Gastrocnemius medialis (tissue), 4 donors: ENCODE data around the gene RNF222. TPM values are rescaled to one million over a fixed set of nuclear protein-coding genes. Genes with fewer than 3 reads are reported as not detected.

Experiments used
- ATAC-seq, 2 donors: fragments of 150-250 bp; one replicate each; pipeline ENCODE4 v1.9.1; 2016
- DNase-seq, 2 donors: peaks; one replicate each; pipeline ENCODE4 v3.0.0-alpha.2; 2019
- H3K27ac ChIP-seq, 4 donors: fragments of 200-600 bp; sonication (generic); 1 replicate in 1 of 4; 2 replicates in 3 of 4; pipeline ENCODE4 v1.5.1; 2016 to 2018; ENCODE audit warnings: mild to moderate bottlenecking in 2 of 4, moderate library complexity in 1 of 4
- H3K27me3 ChIP-seq, 3 donors: fragments of 200-600 bp; sonication (generic) in 2 of 3; 1 replicate in 1 of 3; 2 replicates in 2 of 3; pipeline versions ENCODE4 v1.5.1 to v1.6.0; 2016 to 2019; ENCODE audit warnings: mild to moderate bottlenecking in 1 of 3, moderate library complexity in 1 of 3
- H3K36me3 ChIP-seq, 2 donors: fragments of 200-600 bp; sonication (generic) in 1 of 2; one replicate each; pipeline ENCODE4 v1.5.1; 2017 to 2018
- H3K4me1 ChIP-seq, 2 donors: fragments of 200-600 bp; sonication (generic) in 1 of 2; one replicate each; pipeline ENCODE4 v1.5.1; 2016 to 2017; ENCODE audit warnings: mild to moderate bottlenecking in 2 of 2
- H3K4me3 ChIP-seq, 4 donors: fragments of 200-600 bp; sonication (generic) in 3 of 4; 1 replicate in 1 of 4; 2 replicates in 3 of 4; pipeline ENCODE4 v1.5.1; 2016 to 2019; ENCODE audit warnings: mild to moderate bottlenecking in 2 of 4
- H3K9me3 ChIP-seq, 3 donors: fragments of 200-600 bp; sonication (generic) in 2 of 3; 1 replicate in 1 of 3; 2 replicates in 2 of 3; pipeline ENCODE4 v1.5.1; 2016 to 2019
- CTCF ChIP-seq, 5 experiments: fragments of 450-650 bp in 3 of 5; fragments of 200-600 bp in 2 of 5; sonication (generic) in 2 of 5; IDR thresholded peaks in 4 of 5; conservative IDR thresholded peaks in 1 of 5; 1 replicate in 4 of 5; 2 replicates in 1 of 5; pipeline ENCODE4 v1.5.1; 2016 to 2019; ENCODE audit warnings: antibody characterized with exemption in 5 of 5, mild to moderate bottlenecking in 3 of 5, moderate library complexity in 3 of 5
- POLR2A ChIP-seq, 2 donors: fragments of 450-650 bp; IDR thresholded peaks; one replicate each; pipeline ENCODE4 v1.6.1; 2017; ENCODE audit warnings: antibody characterized with exemption in 2 of 2, mild to moderate bottlenecking in 2 of 2, moderate library complexity in 2 of 2
- in situ Hi-C, 4 donors: fragments of 200-750 bp; cut with MboI; loops; one replicate each; pipeline versions ENCODE4 v1.15.0 to v1.8.0; 2017; ENCODE audit warnings: low sequenced_read_pairs in 4 of 4
- intact Hi-C: fragments of 100-400 bp; cut with DNase I; formaldehyde crosslinking; loops from one replicate; pipeline ENCODE4 v1.15.1; 2023; ENCODE audit warnings: low total_unique reads
- total RNA-seq, 4 donors: library from RNA; depleted of rRNA; stranded (reverse); fragments of >200 nt; gene quantifications; one replicate each; pipeline versions ENCODE4 v1.1.0 to v1.2.3, GENCODE V29; 2016

RNF222 gene
- total RNA-seq, 4 donors from 2014 or later, result not detected

GRCh38 chr17:8345951-8346665, 51.5 kb downstream of the RNF222 start:
- in situ Hi-C loops (no loop called here), intact Hi-C loops (no loop called here)
- Histone ChIP-seq H3K4me3 (no peak overlapping the region), H3K27ac (no peak overlapping the region), H3K27me3 (peaks cover 0 to 3% (median 3%) of the 10 kb centered on the region in 3 donors), H3K9me3 (no peaks in the 10 kb centered on the region), H3K36me3 (no peaks in the 10 kb centered on the region), H3K4me1 (no peaks in the 10 kb centered on the region)
- ATAC-seq, result no peak
- no peak for DNase-seq
- TF ChIP-seq POLR2A (IDR thresholded peaks at IDR 0.05), result no peak
- no peak for TF ChIP-seq CTCF (IDR thresholded peaks at IDR 0.05 in 4 of 5, conservative IDR thresholded peaks at IDR 0.05 in 1 of 5)

- in situ Hi-C loops, result no loop called here
- no peak for ATAC-seq
- DNase-seq, result no peak
- peaks cover 0 to 3% (median 3%) of the 10 kb centered on the region in 3 donors for H3K27me3 ChIP-seq
- no peak overlapping the region for H3K4me3 ChIP-seq
- no peak overlapping the region for H3K27ac ChIP-seq
- no peaks in the 10 kb centered on the region for H3K4me1 ChIP-seq
- intact Hi-C loops, result no loop called here
- H3K36me3 ChIP-seq, result no peaks in the 10 kb centered on the region
- no peak for TF ChIP-seq POLR2A (IDR thresholded peaks at IDR 0.05)
- TF ChIP-seq CTCF (IDR thresholded peaks at IDR 0.05 in 4 of 5, conservative IDR thresholded peaks at IDR 0.05 in 1 of 5), result no peak
- H3K9me3 ChIP-seq, result no peaks in the 10 kb centered on the region
Observed at GRCh38 chr17:8345052-8345690, 52.5 kb downstream of the RNF222 start.

- no peak for TF ChIP-seq POLR2A (IDR thresholded peaks at IDR 0.05)
- no peak for TF ChIP-seq CTCF (IDR thresholded peaks at IDR 0.05 in 4 of 5, conservative IDR thresholded peaks at IDR 0.05 in 1 of 5)
- Histone ChIP-seq H3K4me3 (no peak overlapping the region), H3K36me3 (no peaks in the 10 kb centered on the region), H3K27ac (no peak overlapping the region), H3K4me1 (no peaks in the 10 kb centered on the region), H3K9me3 (no peaks in the 10 kb centered on the region), H3K27me3 (peaks cover 0 to 3% (median 0%) of the 10 kb centered on the region in 3 donors)
- intact Hi-C loops, result no loop called here
- ATAC-seq, result no peak
- in situ Hi-C loops, result no loop called here
- no peak for DNase-seq
Observed at GRCh38 chr17:8341456-8341855, 56.2 kb downstream of the RNF222 start.

Other genes starting within 250 kb of the RNF222 start
- 100 to 1,000 TPM; 105 to 263 (median 164) TPM for gene PER1, start 245.4 kb downstream of the RNF222 start, total RNA-seq
- gene VAMP2, start 234.9 kb downstream of the RNF222 start, total RNA-seq, result 10 to 100 TPM; 10.9 to 37.0 (median 25.7) TPM
- gene TMEM107, start 221.4 kb downstream of the RNF222 start, total RNA-seq, result 1 to 10 TPM in 3 of 4 donors, under 1 TPM in 1; 0.75 to 5.7 (median 3.1) TPM
- 10 to 100 TPM; 16.2 to 34.5 (median 26.2) TPM for gene BORCS6, start 207.6 kb downstream of the RNF222 start, total RNA-seq
- 1 to 10 TPM in 1 of 4 donors, not detected in 3; 2.3 TPM for gene AURKB, start 187.3 kb downstream of the RNF222 start, total RNA-seq
- gene CTC1, start 149.8 kb downstream of the RNF222 start, total RNA-seq, result 1 to 10 TPM; 2.4 to 5.5 (median 4.1) TPM
- 1 to 10 TPM; 2.6 to 8.4 (median 6.5) TPM for gene PFAS, start 148.5 kb downstream of the RNF222 start, total RNA-seq
- gene RANGRF, start 109.2 kb downstream of the RNF222 start, total RNA-seq, result 10 to 100 TPM in 3 of 4 donors, 1 to 10 TPM in 1; 6.9 to 21.2 (median 15.4) TPM
- 10 to 100 TPM in 1 of 4 donors, 1 to 10 TPM in 1, under 1 TPM in 2; 0.71 to 14.0 (median 1.0) TPM for gene SLC25A35, start 102.4 kb downstream of the RNF222 start, total RNA-seq
- gene ARHGEF15, start 87.6 kb downstream of the RNF222 start, total RNA-seq, result 1 to 10 TPM; 3.3 to 8.1 (median 5.0) TPM
- gene ODF4, start 58.0 kb downstream of the RNF222 start, total RNA-seq, result not detected
- 1,000 to 10,000 TPM; 2,392 to 2,913 (median 2,833) TPM for gene RPL26, start 14.6 kb downstream of the RNF222 start, total RNA-seq
- gene NDEL1, start 38.1 kb upstream of the RNF222 start, total RNA-seq, result 10 to 100 TPM; 31.3 to 60.6 (median 41.5) TPM
- gene MYH10, start 232.9 kb upstream of the RNF222 start, total RNA-seq, result 10 to 100 TPM in 1 of 4 donors, 1 to 10 TPM in 3; 2.5 to 10.6 (median 4.1) TPM